H9 (cell line): ENCODE results near the gene SULF2. TPM values are rescaled to one million over a fixed set of nuclear protein-coding genes. Genes with fewer than 3 reads are reported as not detected.

Experiments
- DNase-seq: peaks from one replicate; pipeline ENCODE4 v3.0.0-alpha.2; 2017
- H2AFZ ChIP-seq: one replicate; pipeline ENCODE4 v1.6.1; 2013; ENCODE audit warnings: mild to moderate bottlenecking, low read length, control low read depth, moderate library complexity
- H2AK5ac ChIP-seq: 2 replicates; pipeline ENCODE4 v1.6.1; 2013; ENCODE audit warnings: low read length, control low read depth, mixed read lengths; ENCODE audit not compliant: insufficient read length
- H2BK120ac ChIP-seq: one replicate; pipeline ENCODE4 v1.6.1; 2013; ENCODE audit warnings: low read depth, mild to moderate bottlenecking, low read length, control low read depth, inconsistent platforms; ENCODE audit not compliant: poor library complexity, severe bottlenecking
- H2BK12ac ChIP-seq: 2 replicates; pipeline ENCODE4 v1.6.1; 2013; ENCODE audit warnings: low read length, control low read depth, mixed read lengths, low read depth; ENCODE audit not compliant: insufficient read length
- H2BK15ac ChIP-seq: 2 replicates; pipeline ENCODE4 v1.6.1; 2013; ENCODE audit warnings: low read depth, low read length, control low read depth
- H2BK20ac ChIP-seq: one replicate; pipeline ENCODE4 v1.6.1; 2013; ENCODE audit warnings: low read depth, mild to moderate bottlenecking, low read length, control low read depth, inconsistent platforms; ENCODE audit not compliant: poor library complexity, severe bottlenecking
- H2BK5ac ChIP-seq: 2 replicates; pipeline ENCODE4 v1.6.1; 2013; ENCODE audit warnings: low read length, control low read depth, mixed read lengths; ENCODE audit not compliant: insufficient read length
- H3K14ac ChIP-seq: 2 replicates; pipeline ENCODE4 v1.6.1; 2013; ENCODE audit warnings: low read length, control low read depth; ENCODE audit not compliant: insufficient read depth
- H3K18ac ChIP-seq: 2 replicates; pipeline ENCODE4 v1.6.1; 2013; ENCODE audit warnings: low read depth, mild to moderate bottlenecking, mixed read lengths, low read length, control low read depth; ENCODE audit not compliant: insufficient read length
- H3K23ac ChIP-seq: 2 replicates; pipeline ENCODE4 v1.6.1; 2013; ENCODE audit warnings: low read length, control low read depth, mixed read lengths, low read depth; ENCODE audit not compliant: insufficient read length
- H3K23me2 ChIP-seq: 2 replicates; pipeline ENCODE4 v1.6.1; 2013; ENCODE audit warnings: low read depth, mild to moderate bottlenecking, mixed read lengths, low read length, control low read depth; ENCODE audit not compliant: insufficient read length, poor library complexity, severe bottlenecking
- H3K27ac ChIP-seq: 2 replicates; pipeline ENCODE4 v1.5.1; 2013; ENCODE audit warnings: low read length, control low read depth, mixed read lengths, low read depth; ENCODE audit not compliant: insufficient read length
- H3K27me3 ChIP-seq: 2 replicates; pipeline ENCODE4 v1.6.1; 2013; ENCODE audit warnings: low read length, control low read depth, inconsistent platforms; ENCODE audit not compliant: insufficient read depth
- H3K4ac ChIP-seq: 2 replicates; pipeline ENCODE4 v1.6.1; 2013; ENCODE audit warnings: low read depth, mild to moderate bottlenecking, control low read depth, inconsistent platforms, low read length, moderate library complexity
- H3K4me1 ChIP-seq: 2 replicates; pipeline ENCODE4 v1.6.1; 2013; ENCODE audit warnings: low read length, control low read depth, inconsistent platforms; ENCODE audit not compliant: insufficient read depth
- H3K4me2 ChIP-seq: 2 replicates; pipeline ENCODE4 v1.6.1; 2013; ENCODE audit warnings: low read length, control low read depth, mixed read lengths; ENCODE audit not compliant: insufficient read length, insufficient read depth
- H3K56ac ChIP-seq: 2 replicates; pipeline ENCODE4 v1.6.1; 2013; ENCODE audit warnings: low read depth, mild to moderate bottlenecking, mixed read lengths, low read length, control low read depth; ENCODE audit not compliant: insufficient read length
- H3K79me1 ChIP-seq: 2 replicates; pipeline ENCODE4 v1.6.1; 2013; ENCODE audit warnings: low read depth, mild to moderate bottlenecking, moderate library complexity, low read length, control low read depth, inconsistent platforms; ENCODE audit not compliant: insufficient read depth, poor library complexity, severe bottlenecking
- H3K79me2 ChIP-seq: 2 replicates; pipeline ENCODE4 v1.6.1; 2013; ENCODE audit warnings: low read length, control low read depth, inconsistent platforms; ENCODE audit not compliant: insufficient read depth
- H3K9ac ChIP-seq: 2 replicates; pipeline ENCODE4 v1.6.1; 2013; ENCODE audit warnings: low read length, control low read depth, mixed read lengths; ENCODE audit not compliant: insufficient read length; ENCODE audit errors: extremely low read depth
- H3K9me3 ChIP-seq: one replicate; pipeline ENCODE4 v1.6.1; 2013; ENCODE audit warnings: low read depth, low read length, inconsistent platforms; ENCODE audit not compliant: control insufficient read depth
- H3T11ph ChIP-seq: one replicate; pipeline ENCODE4 v1.6.1; 2013; ENCODE audit warnings: mild to moderate bottlenecking, low read length, control low read depth, inconsistent platforms
- H4K20me1 ChIP-seq: one replicate; pipeline ENCODE4 v1.6.1; 2013; ENCODE audit not compliant: control insufficient read depth, insufficient read length, insufficient read depth
- H4K5ac ChIP-seq: 2 replicates; pipeline ENCODE4 v1.6.1; 2013; ENCODE audit warnings: low read depth, mild to moderate bottlenecking, mixed read lengths, low read length, control low read depth; ENCODE audit not compliant: insufficient read length
- H4K8ac ChIP-seq: replicated peaks from 2 replicates; pipeline ENCODE4 v1.6.1; 2013; ENCODE audit warnings: low read length, control low read depth, mixed read lengths, low read depth; ENCODE audit not compliant: insufficient read length
- H4K91ac ChIP-seq: 2 replicates; pipeline ENCODE4 v1.6.1; 2013; ENCODE audit warnings: low read depth, mild to moderate bottlenecking, moderate library complexity, mixed read lengths, low read length, control low read depth; ENCODE audit not compliant: insufficient read length
- H3K27ac Mint-ChIP-seq, 3 experiments: 2 replicates in 2 of 3; 3 replicates in 1 of 3; pipeline ENCODE4 v1.8.0; 2020 to 2021; ENCODE audit warnings: mixed read lengths in 3 of 3, mild to moderate bottlenecking in 1 of 3, moderate library complexity in 1 of 3
- H3K27me3 Mint-ChIP-seq: 2 replicates; pipeline ENCODE4 v1.8.0; 2021; ENCODE audit warnings: low read depth, mild to moderate bottlenecking, moderate library complexity, mixed read lengths
- H3K36me3 Mint-ChIP-seq, 3 experiments: 2 replicates in 2 of 3; 3 replicates in 1 of 3; pipeline ENCODE4 v1.8.0; 2020 to 2021; ENCODE audit warnings: low read depth in 3 of 3, mixed read lengths in 3 of 3; ENCODE audit not compliant: insufficient read depth in 1 of 3
- H3K4me1 Mint-ChIP-seq, 2 experiments: 2 replicates each; pipeline ENCODE4 v1.8.0; 2020; ENCODE audit warnings: mixed read lengths in 2 of 2
- H3K4me3 Mint-ChIP-seq, 2 experiments: 2 replicates in 1 of 2; 3 replicates in 1 of 2; pipeline ENCODE4 v1.8.0; 2020 to 2021; ENCODE audit warnings: mild to moderate bottlenecking in 2 of 2, mixed read lengths in 2 of 2, moderate library complexity in 1 of 2
- H3K9me3 Mint-ChIP-seq, 2 experiments: 2 replicates in 1 of 2; 3 replicates in 1 of 2; pipeline ENCODE4 v1.8.0; 2020; ENCODE audit warnings: mild to moderate bottlenecking in 2 of 2, mixed read lengths in 2 of 2, moderate library complexity in 1 of 2
- WGBS: extraction: QIAGEN DNeasy Blood & Tissue Kit; methylation state at CpG from one replicate; pipeline ENCODE4 v1.1.7; 2013; ENCODE audit warnings: missing lambda C conversion rate, low lambda C conversion rate, mixed read lengths; ENCODE audit not compliant: insufficient read length; ENCODE audit errors: extremely low coverage; 5-methylcytosine and 5-hydroxymethylcytosine counted together
- total RNA-seq: library from RNA; stranded (reverse); gene quantifications from 2 replicates; pipeline ENCODE4 v1.2.1, GENCODE V29; 2021
- TF ChIP-seq, protein P1 (sequence below): fragments of 200-600 bp; sonication (generic); conservative IDR thresholded peaks from 3 replicates; pipeline ENCODE4 v1.8.0; 2021; ENCODE audit warnings: antibody characterized with exemption, mild to moderate bottlenecking

Gene SULF2
- total RNA-seq, 1 experiment from 2014 or later = 31.2 TPM

GRCh38 chr20:47790580-47790965, 5.3 kb upstream of the SULF2 start:
- Mint-ChIP-seq H3K36me3 (no peaks in the 10 kb centered on the region; a peak in 1 of 7 replicates), H3K4me3 (no peak overlapping the region; a peak in 1 of 5 replicates), H3K9me3 (peaks cover 0 to 2% of the 10 kb centered on the region in 2 experiments; a peak in 1 of 5 replicates), H3K4me1 (peaks cover 28 to 39% of the 10 kb centered on the region in 2 experiments), H3K27ac (no peak overlapping the region; a peak in 1 of 7 replicates), H3K27me3 (peaks cover 26% of the 10 kb centered on the region)
- no peak overlapping the region for H4K5ac ChIP-seq
- WGBS = no CpG with 5 or more reads among the region's 5 CpGs
- H3K79me1 ChIP-seq = no peaks in the 10 kb centered on the region
- H4K8ac ChIP-seq = no peak overlapping the region
- TF ChIP-seq, protein P1, sequence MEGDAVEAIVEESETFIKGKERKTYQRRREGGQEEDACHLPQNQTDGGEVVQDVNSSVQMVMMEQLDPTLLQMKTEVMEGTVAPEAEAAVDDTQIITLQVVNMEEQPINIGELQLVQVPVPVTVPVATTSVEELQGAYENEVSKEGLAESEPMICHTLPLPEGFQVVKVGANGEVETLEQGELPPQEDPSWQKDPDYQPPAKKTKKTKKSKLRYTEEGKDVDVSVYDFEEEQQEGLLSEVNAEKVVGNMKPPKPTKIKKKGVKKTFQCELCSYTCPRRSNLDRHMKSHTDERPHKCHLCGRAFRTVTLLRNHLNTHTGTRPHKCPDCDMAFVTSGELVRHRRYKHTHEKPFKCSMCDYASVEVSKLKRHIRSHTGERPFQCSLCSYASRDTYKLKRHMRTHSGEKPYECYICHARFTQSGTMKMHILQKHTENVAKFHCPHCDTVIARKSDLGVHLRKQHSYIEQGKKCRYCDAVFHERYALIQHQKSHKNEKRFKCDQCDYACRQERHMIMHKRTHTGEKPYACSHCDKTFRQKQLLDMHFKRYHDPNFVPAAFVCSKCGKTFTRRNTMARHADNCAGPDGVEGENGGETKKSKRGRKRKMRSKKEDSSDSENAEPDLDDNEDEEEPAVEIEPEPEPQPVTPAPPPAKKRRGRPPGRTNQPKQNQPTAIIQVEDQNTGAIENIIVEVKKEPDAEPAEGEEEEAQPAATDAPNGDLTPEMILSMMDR = no peak
- no peaks in the 10 kb centered on the region for H3K9me3 ChIP-seq
- H3K14ac ChIP-seq = no peak overlapping the region
- H3K79me2 ChIP-seq = no peaks in the 10 kb centered on the region
- no peak overlapping the region for H2AK5ac ChIP-seq
- no peak overlapping the region for H2AFZ ChIP-seq
- no peak overlapping the region for H2BK5ac ChIP-seq
- H2BK15ac ChIP-seq = no peak overlapping the region
- H3K23ac ChIP-seq = peak overlapping the region; percentile 57
- H3K56ac ChIP-seq = no peak overlapping the region
- H2BK20ac ChIP-seq = no peak overlapping the region
- no peak overlapping the region for H4K91ac ChIP-seq
- no peak overlapping the region for H3K9ac ChIP-seq
- H2BK12ac ChIP-seq = no peak overlapping the region
- H3K18ac ChIP-seq = no peak overlapping the region
- no peak overlapping the region for H3T11ph ChIP-seq
- DNase-seq = no peak
- H3K4me1 ChIP-seq = no peaks in the 10 kb centered on the region; the same call in 1 of the 2 replicates
- no peak overlapping the region for H3K27ac ChIP-seq
- peaks cover 7% of the 10 kb centered on the region for H3K23me2 ChIP-seq
- no peaks in the 10 kb centered on the region; the same call in 1 of the 2 replicates for H3K27me3 ChIP-seq
- no peak overlapping the region for H3K4me2 ChIP-seq
- no peak overlapping the region for H3K4ac ChIP-seq
- H2BK120ac ChIP-seq = no peak overlapping the region
- H4K20me1 ChIP-seq = no peaks in the 10 kb centered on the region
